ENCODE measurements around the gene EVX2.

EVX2 gene

GRCh38 chr2:176082824-176083751, 674 bp downstream of the EVX2 start:
- DNase-seq (ENCODE audit: low spot score): no peak

GRCh38 chr2:176082525-176082823, 1.3 kb downstream of the EVX2 start:
- no peak for DNase-seq (ENCODE audit: low spot score)

- DNase-seq (ENCODE audit: low spot score): no peak
These were observed 1.8 kb downstream of the EVX2 start for GRCh38 chr2:176081837-176082524.

GRCh38 chr2:176081376-176081836, 2.4 kb downstream of the EVX2 start:
- DNase-seq (ENCODE audit: low spot score): no peak

GRCh38 chr2:176080540-176081375, 3.0 kb downstream of the EVX2 start:
- DNase-seq (ENCODE audit: low spot score): no peak

- DNase-seq (ENCODE audit: low spot score): no peak
These were observed 3.8 kb downstream of the EVX2 start for GRCh38 chr2:176079831-176080539.

GRCh38 chr2:176079285-176079830, 4.4 kb downstream of the EVX2 start:
- DNase-seq (ENCODE audit: low spot score): no peak

- no peak for DNase-seq (ENCODE audit: low spot score)
These were observed 5.0 kb downstream of the EVX2 start for GRCh38 chr2:176078541-176079284.

- DNase-seq (ENCODE audit: low spot score): no peak
These were observed 7.0 kb downstream of the EVX2 start for GRCh38 chr2:176076796-176077195.

- DNase-seq (ENCODE audit: low spot score): no peak
These were observed 7.7 kb downstream of the EVX2 start for GRCh38 chr2:176076063-176076462.

- no peak for DNase-seq (ENCODE audit: low spot score)
These were observed 8.3 kb downstream of the EVX2 start for GRCh38 chr2:176075481-176075880.

- no peak for DNase-seq (ENCODE audit: low spot score)
These were observed 8.8 kb downstream of the EVX2 start for GRCh38 chr2:176074919-176075425.

- no peak for DNase-seq (ENCODE audit: low spot score)
These were observed 10.5 kb downstream of the EVX2 start for GRCh38 chr2:176072951-176073904.

GRCh38 chr2:176072292-176072669, 11.5 kb downstream of the EVX2 start:
- no peak for DNase-seq (ENCODE audit: low spot score)

GRCh38 chr2:176071330-176072291, 12.2 kb downstream of the EVX2 start:
- no peak for DNase-seq (ENCODE audit: low spot score)

- DNase-seq (ENCODE audit: low spot score): no peak
These were observed 15.3 kb downstream of the EVX2 start for GRCh38 chr2:176068419-176068832.

GRCh38 chr2:176067589-176068418, 16.0 kb downstream of the EVX2 start:
- no peak for DNase-seq (ENCODE audit: low spot score)

Measured in RKO (cell line).